GM08714 (cell line): Measurements from ENCODE around the gene ATXN7L3B.
A peak's percentile ranks its signal among the peaks of the same experiment; 100 is the strongest.
"Not testable (repeated sequence)": the region's sequence is repeated elsewhere in the genome, so short reads cannot be mapped to it uniquely, and the experiment has no call there.

Source experiments
- H3K4me3 ChIP-seq: fragments of 200-500 bp; sonication (Bioruptor generic); 2 replicates; pipeline ENCODE4 v1.5.1; 2014; ENCODE audit warnings: mild to moderate bottlenecking, low read length, inconsistent platforms
- ZNF274 ChIP-seq: IDR thresholded peaks from 2 replicates; pipeline ENCODE4 v1.6.1; 2012; ENCODE audit warnings: mild to moderate bottlenecking, low read depth, low read length

ATXN7L3B gene

GRCh38 chr12:74537707-74538385 is at the start of gene ATXN7L3B:
ATXN7L3B (plus strand) TSS chr12:74537835; CDS start chr12:74538113, 278 bp downstream.
- TF ChIP-seq ZNF274 = no peak
- H3K4me3 ChIP-seq = peak within 1 kb of the TSS; percentile 96

- H3K4me3 ChIP-seq = no peak overlapping the region
- TF ChIP-seq ZNF274 = no peak
These were observed 49.5 kb upstream of the ATXN7L3B start for GRCh38 chr12:74488134-74488533.

- TF ChIP-seq ZNF274 = no peak
- no peak overlapping the region for H3K4me3 ChIP-seq
These were observed 48.1 kb upstream of the ATXN7L3B start for GRCh38 chr12:74489543-74489942.

GRCh38 chr12:74490390-74491064 is 47.1 kb upstream of the ATXN7L3B start:
- no peak for TF ChIP-seq ZNF274
- peak overlapping the region; percentile 34; the same call in 1 of the 2 replicates for H3K4me3 ChIP-seq

- TF ChIP-seq ZNF274 = no peak
- no peak overlapping the region for H3K4me3 ChIP-seq
These were observed 46.3 kb upstream of the ATXN7L3B start for GRCh38 chr12:74491374-74491773.

GRCh38 chr12:74499192-74499591 is 38.4 kb upstream of the ATXN7L3B start:
- no peak for TF ChIP-seq ZNF274
- no peak overlapping the region for H3K4me3 ChIP-seq

GRCh38 chr12:74508873-74509657 is 28.6 kb upstream of the ATXN7L3B start:
- H3K4me3 ChIP-seq = not testable (repeated sequence)

GRCh38 chr12:74509886-74510285 is 27.7 kb upstream of the ATXN7L3B start:
- TF ChIP-seq ZNF274 = no peak
- no peak overlapping the region for H3K4me3 ChIP-seq

GRCh38 chr12:74514098-74514872 is 23.4 kb upstream of the ATXN7L3B start:
- TF ChIP-seq ZNF274 = no peak
- H3K4me3 ChIP-seq = no peak overlapping the region

- H3K4me3 ChIP-seq = no peak overlapping the region
- no peak for TF ChIP-seq ZNF274
These were observed 21.8 kb upstream of the ATXN7L3B start for GRCh38 chr12:74515849-74516248.

GRCh38 chr12:74526535-74526934 is 11.1 kb upstream of the ATXN7L3B start:
- no peak for TF ChIP-seq ZNF274
- no peak overlapping the region for H3K4me3 ChIP-seq

- no peak for TF ChIP-seq ZNF274
These were observed 10.1 kb upstream of the ATXN7L3B start for GRCh38 chr12:74527491-74527890.

GRCh38 chr12:74530676-74531075 is 7.0 kb upstream of the ATXN7L3B start:
- no peak for TF ChIP-seq ZNF274
- H3K4me3 ChIP-seq = no peak overlapping the region

More at GRCh38 chr12:74527491-74527890, 10.1 kb upstream of the ATXN7L3B start:
- no peak overlapping the region for H3K4me3 ChIP-seq

- no peak for TF ChIP-seq ZNF274
- H3K4me3 ChIP-seq = no peak overlapping the region
These were observed 2.1 kb upstream of the ATXN7L3B start for GRCh38 chr12:74535536-74535935.
